K562 (cell line): Measurements from ENCODE around the gene SMOC2. TPM values are rescaled to one million over a fixed set of nuclear protein-coding genes. Genes with fewer than 3 reads are reported as not detected.

Experiments
- ATAC-seq: fragments of 200-7000 bp; cut with Tn5 transposase; 3 replicates; pipeline ENCODE4 v1.9.1; 2020; ENCODE audit warnings: moderate library complexity
- BruUV-seq: library from RNA; stranded (reverse); fragments of 400-500 nt; replicated peaks from 2 replicates; lab custom pipeline; 2021; lab: Mats Ljungman, UMichigan
- CTCF ChIA-PET: fragments of 300-600 bp; formaldehyde crosslinking; extraction: SDS; loops from one replicate; lab custom pipeline; 2021; ENCODE audit warnings: low intra/inter-chr PET ratio; lab: Yijun Ruan, JAX
- POLR2A ChIA-PET: fragments of 300-600, 350-650 bp; sonication (Branson Sonifier 250); formaldehyde crosslinking; extraction: SDS; loops from one replicate; lab custom pipeline; 2021; ENCODE audit warnings: antibody characterized with exemption, inconsistent platforms; lab: Yijun Ruan, JAX
- DNase-seq, 4 experiments: peaks; one replicate each; pipeline versions ENCODE4 v3.0.0 to v3.0.0-alpha.2; 2011 to 2018; ENCODE audit warnings: low spot score in 3 of 4, mixed read lengths in 3 of 4; ENCODE audit errors: extremely low read depth in 1 of 4
- FAIRE-seq: peaks from 2 replicates; lab custom pipeline; 2011; peaks lifted over from hg19 to GRCh38; lab: Jason Lieb, UNC
- H2AFZ ChIP-seq: 2 replicates; pipeline ENCODE4 v1.6.0; 2011; ENCODE audit warnings: low read depth, low read length, control low read depth, inconsistent platforms
- H3K27ac ChIP-seq: fragments of 200-600 bp; 3 replicates; pipeline ENCODE4 v1.8.0; 2011; ENCODE audit warnings: low read depth, mild to moderate bottlenecking, control low read depth, inconsistent platforms, low read length, moderate library complexity, mixed read lengths; ENCODE audit errors: extremely low read depth
- H3K27me3 ChIP-seq, 2 experiments: fragments of 300-600 bp in 1 of 2; 2 replicates in 1 of 2; 3 replicates in 1 of 2; pipeline versions ENCODE4 v1.6.0 to v1.8.0; 2011; ENCODE audit warnings: inconsistent platforms in 2 of 2, low read length in 2 of 2, mild to moderate bottlenecking in 1 of 2, mixed read lengths in 1 of 2, moderate library complexity in 1 of 2; ENCODE audit not compliant: control insufficient read depth in 2 of 2, insufficient read depth in 2 of 2
- H3K36me3 ChIP-seq: fragments of 300-600 bp; 3 replicates; pipeline ENCODE4 v1.8.0; 2011; ENCODE audit warnings: mild to moderate bottlenecking, low read length, inconsistent platforms; ENCODE audit not compliant: control insufficient read depth, insufficient read depth
- H3K4me1 ChIP-seq, 2 experiments: fragments of 200-600 bp in 1 of 2; replicated peaks in 1 of 2; 2 replicates in 1 of 2; 3 replicates in 1 of 2; pipeline versions ENCODE4 v1.5.1 to v1.8.0; 2011; ENCODE audit warnings: inconsistent platforms in 2 of 2, low read length in 2 of 2, mild to moderate bottlenecking in 1 of 2, mixed read lengths in 1 of 2, moderate library complexity in 1 of 2; ENCODE audit not compliant: control insufficient read depth in 2 of 2, insufficient read depth in 2 of 2
- H3K4me2 ChIP-seq: 2 replicates; pipeline ENCODE4 v1.6.1; 2011; ENCODE audit warnings: low read length, control low read depth, inconsistent platforms, mixed read lengths; ENCODE audit not compliant: insufficient read depth
- H3K4me3 ChIP-seq: fragments of 200-600 bp; sonication (generic), shearing (Covaris generic); 2 replicates; pipeline ENCODE4 v1.5.1; 2016; ENCODE audit warnings: control low read depth, inconsistent platforms
- H3K79me2 ChIP-seq: fragments of 200-600 bp; 3 replicates; pipeline ENCODE4 v1.8.0; 2011; ENCODE audit warnings: low read length, inconsistent platforms; ENCODE audit not compliant: control insufficient read depth, insufficient read depth
- H3K9ac ChIP-seq, 2 experiments: 2 replicates each; pipeline versions ENCODE4 v1.6.0 to v1.6.1; 2011; ENCODE audit warnings: low read depth in 2 of 2, low read length in 2 of 2, control low read depth in 1 of 2, inconsistent platforms in 1 of 2, mild to moderate bottlenecking in 1 of 2, mixed read lengths in 1 of 2; ENCODE audit not compliant: insufficient read depth in 1 of 2
- H3K9me1 ChIP-seq: one replicate; pipeline ENCODE4 v1.6.0; 2011; ENCODE audit warnings: inconsistent platforms, mild to moderate bottlenecking, low read length, moderate library complexity; ENCODE audit not compliant: control insufficient read depth, insufficient read depth
- H3K9me3 ChIP-seq: replicated peaks from 2 replicates; pipeline ENCODE4 v1.5.1; 2011; ENCODE audit warnings: low read depth, low read length, inconsistent platforms; ENCODE audit not compliant: control insufficient read depth, insufficient read depth
- H4K20me1 ChIP-seq: replicated peaks from 2 replicates; pipeline ENCODE4 v1.6.1; 2011; ENCODE audit warnings: low read length, inconsistent platforms, mixed read lengths; ENCODE audit not compliant: control insufficient read depth, insufficient read depth
- ASH1L ChIP-seq: fragments of 450-650 bp; IDR thresholded peaks from 2 replicates; pipeline ENCODE4 v1.6.1; 2018; ENCODE audit warnings: borderline replicate concordance, mild to moderate bottlenecking, low read depth; ENCODE audit not compliant: partially characterized antibody
- CAMTA2 ChIP-seq: fragments of 250-450 bp; sonication (Bioruptor Pico); conservative IDR thresholded peaks from 2 replicates; pipeline ENCODE4 v1.5.1; 2022
- HSF4 ChIP-seq: fragments of 250-450 bp; sonication (Bioruptor Pico); IDR thresholded peaks from 2 replicates; pipeline ENCODE4 v2.1.2; 2022; ENCODE audit warnings: mild to moderate bottlenecking, moderate library complexity, borderline replicate concordance
- KDM4B ChIP-seq, 2 experiments: fragments of 450-650 bp in 1 of 2; sonication (generic) in 1 of 2; IDR thresholded peaks; 2 replicates each; pipeline ENCODE4 v1.6.1; 2016 to 2017; ENCODE audit warnings: borderline replicate concordance in 2 of 2, antibody characterized with exemption in 1 of 2, low read depth in 1 of 2, mild to moderate bottlenecking in 1 of 2
- KLF1 ChIP-seq: fragments of 450-650 bp; IDR thresholded peaks from 2 replicates; pipeline ENCODE4 v1.6.1; 2016; ENCODE audit warnings: missing genetic modification characterization, missing compliant biosample characterization
- KLF13 ChIP-seq: fragments of 450-650 bp; IDR thresholded peaks from 2 replicates; pipeline ENCODE4 v1.6.1; 2016; ENCODE audit warnings: missing genetic modification characterization, low read depth, mild to moderate bottlenecking, missing compliant biosample characterization, moderate library complexity, borderline replicate concordance
- MXI1 ChIP-seq: IDR thresholded peaks from 2 replicates; pipeline ENCODE4 v1.6.1; 2011; ENCODE audit warnings: low read depth, mild to moderate bottlenecking, improper control_type of control experiment, low read length
- NR1H2 ChIP-seq: sonication (generic); formaldehyde crosslinking; IDR thresholded peaks from 2 replicates; pipeline ENCODE4 v1.4.0; 2020; ENCODE audit warnings: mild to moderate bottlenecking, missing genetic modification reagents
- PHB ChIP-seq: fragments of 250-450 bp; sonication (Bioruptor Pico); IDR thresholded peaks from 2 replicates; pipeline ENCODE4 v1.5.0; 2021
- THAP7 ChIP-seq: fragments of 250-450 bp; sonication (Bioruptor Pico); IDR thresholded peaks from 2 replicates; pipeline ENCODE4 v1.5.0; 2021
- ZBTB33 ChIP-seq: sonication (generic); formaldehyde crosslinking; IDR thresholded peaks from 2 replicates; pipeline ENCODE4 v1.8.1; 2023; ENCODE audit warnings: mild to moderate bottlenecking, missing genetic modification reagents
- ZC3H11A ChIP-seq: IDR thresholded peaks from 2 replicates; pipeline ENCODE4 v1.6.1; 2012; ENCODE audit warnings: low read depth, low read length, improper control_type of control experiment
- ZNF174 ChIP-seq: fragments of 250-450 bp; sonication (Bioruptor Pico); IDR thresholded peaks from 2 replicates; pipeline ENCODE4 v1.4.0; 2020; ENCODE audit warnings: mild to moderate bottlenecking
- ZNF311 ChIP-seq: fragments of 250-450 bp; sonication (Bioruptor Pico); IDR thresholded peaks from 2 replicates; pipeline ENCODE4 v1.4.0; 2020; ENCODE audit warnings: mild to moderate bottlenecking, moderate library complexity
- ZNF449 ChIP-seq: fragments of 250-450 bp; sonication (Bioruptor Pico); IDR thresholded peaks from 2 replicates; pipeline ENCODE4 v1.8.0; 2022; ENCODE audit warnings: moderate library complexity, mild to moderate bottlenecking, inconsistent platforms
- ZNF507 ChIP-seq: conservative IDR thresholded peaks from 2 replicates; pipeline ENCODE4 v1.6.1; 2017; ENCODE audit warnings: missing genetic modification characterization, missing compliant biosample characterization
- WGBS: fragments of 100-300 bp; shearing (Covaris generic); methylation state at CpG from one replicate; pipeline ENCODE4 v1.1.6; 2016; ENCODE audit warnings: low coverage, mixed read lengths; ENCODE audit not compliant: insufficient coverage; ENCODE audit errors: missing lambda C conversion rate; 5-methylcytosine and 5-hydroxymethylcytosine counted together
- in situ Hi-C: fragments of 300-500 bp; cut with MboI; formaldehyde crosslinking; loops from 4 replicates; pipeline ENCODE4 v1.15.0; 2018; ENCODE audit warnings: inconsistent platforms, mixed read lengths
- intact Hi-C: fragments of 100-400 bp; cut with micrococcal nuclease; formaldehyde crosslinking; loops from 2 replicates; pipeline ENCODE4 v1.14.2; 2022
- polyA plus RNA-seq, 8 experiments: library from polyadenylated mRNA; depleted of rRNA in 4 of 8; stranded (reverse) in 5 of 8; unstranded in 3 of 8; fragments of >200 nt; fragmentation: Nextera tagmentation in 2 of 8; fragmentation: Illumina TruSeq in 1 of 8; extraction: Ambion mirVana in 2 of 8; extraction: Trizol in 1 of 8; gene quantifications; 2 replicates each; pipeline versions ENCODE4 v1.2.1 to v1.2.3, GENCODE V29; 2011 to 2014; ENCODE audit warnings: inconsistent platforms in 1 of 8, missing spikeins in 1 of 8
- total RNA-seq, 7 experiments: library from RNA; depleted of rRNA in 6 of 7; stranded (reverse); fragments of >200 nt in 6 of 7; fragmentation: Illumina TruSeq in 2 of 7; extraction: Trizol in 2 of 7; gene quantifications; 2 replicates each; pipeline versions ENCODE4 v1.2.1 to v1.2.3, GENCODE V29; 2011 to 2021; ENCODE audit warnings: low replicate concordance in 1 of 7

The SMOC2 gene
- total and polyA plus RNA-seq, 9 of the 15 experiments (the other 6 are each of a cell fraction or from before 2014, with no cell fraction given) = 0.45 to 2.3 (median 1.1) TPM

GRCh38 chr6:168692193-168692914 is 251.4 kb downstream of the SMOC2 start:
- Histone ChIP-seq H3K27ac (no peak overlapping the region), H4K20me1 (no peaks in the 10 kb centered on the region; the same call in 1 of the 2 replicates), H3K79me2 (no peaks in the 10 kb centered on the region), H3K27me3 (peaks cover 34 to 48% of the 10 kb centered on the region in 2 experiments), H3K9me1 (no peaks in the 10 kb centered on the region), H3K9ac (no peak overlapping the region), H3K9me3 (no peaks in the 10 kb centered on the region), H3K36me3 (no peaks in the 10 kb centered on the region), H2AFZ (no peak overlapping the region), H3K4me1 (no peaks in the 10 kb centered on the region), H3K4me2 (no peak overlapping the region), H3K4me3 (no peak overlapping the region)
- in situ Hi-C loops (no loop called here), intact Hi-C loops (no loop called here)
- DNase-seq = no peak
- POLR2A ChIA-PET = no interaction called here
- ATAC-seq = no peak
- WGBS = 4% methylated on average over 34 of the region's 34 CpGs
- no TSS peak for BruUV-seq
- no peak for FAIRE-seq
- CTCF ChIA-PET = no interaction called here
- TF ChIP-seq THAP7 (CRISPR knock-in tag) = no peak
- TF ChIP-seq PHB (CRISPR knock-in tag) = no peak
- no peak for TF ChIP-seq CAMTA2 (CRISPR knock-in tag)
- TF ChIP-seq ZNF311 (CRISPR knock-in tag) = no peak
- no peak for TF ChIP-seq ZC3H11A
- no peak for TF ChIP-seq KLF1 (tag)
- no peak for TF ChIP-seq ZNF449 (CRISPR knock-in tag)
- no peak for TF ChIP-seq ZBTB33
- TF ChIP-seq KDM4B (IDR thresholded peaks at IDR 0.05; ENCODE audit: borderline replicate concordance in 2 of 2, low read depth in 1 of 2) = no peak
- TF ChIP-seq KLF13 (tag) = no peak
- TF ChIP-seq ZNF174 (CRISPR knock-in tag) = no peak
- no peak for TF ChIP-seq HSF4 (CRISPR knock-in tag)
- no peak for TF ChIP-seq MXI1
- no peak for TF ChIP-seq ZNF507 (tag)
- no peak for TF ChIP-seq ASH1L
- no peak for TF ChIP-seq NR1H2
